HepG2 (cell line): ENCODE results near the gene KRT73. TPM values are rescaled to one million over a fixed set of nuclear protein-coding genes. Genes with fewer than 3 reads are reported as not detected.

Experiments
- ATAC-seq: fragments of 200-7000 bp; cut with Tn5 transposase; 3 replicates; pipeline ENCODE4 v1.9.1; 2020; ENCODE audit warnings: mild to moderate bottlenecking, moderate library complexity
- BruUV-seq: library from RNA; stranded (reverse); fragments of 400-500 nt; replicated peaks from 2 replicates; lab custom pipeline; 2021; lab: Mats Ljungman, UMichigan
- CTCF ChIA-PET: fragments of 300-600 bp; formaldehyde crosslinking; extraction: SDS; loops from one replicate; lab custom pipeline; 2021; ENCODE audit warnings: low total read pairs, inconsistent platforms, low intra/inter-chr PET ratio; lab: Yijun Ruan, JAX
- POLR2A ChIA-PET: fragments of 350-600 bp; sonication (Branson Sonifier 250); formaldehyde crosslinking; loops from one replicate; lab custom pipeline; 2020; ENCODE audit warnings: antibody characterized with exemption, inconsistent platforms; lab: Yijun Ruan, JAX
- DNase-seq: peaks from one replicate; pipeline ENCODE4 v3.0.0-alpha.2; 2015; ENCODE audit warnings: low spot score
- FAIRE-seq: peaks from 3 replicates; lab custom pipeline; 2011; peaks lifted over from hg19 to GRCh38; lab: Jason Lieb, UNC
- H2AFZ ChIP-seq: one replicate; pipeline ENCODE4 v1.6.1; 2011; ENCODE audit warnings: low read length, inconsistent platforms
- H3K27ac ChIP-seq: fragments of 300-600 bp; 3 replicates; pipeline ENCODE4 v1.8.0; 2011; ENCODE audit warnings: mixed run types, mild to moderate bottlenecking, mixed read lengths, low read length, inconsistent platforms; ENCODE audit not compliant: insufficient read depth; ENCODE audit errors: extremely low read length
- H3K27me3 ChIP-seq, 2 experiments: fragments of 200-600 bp in 1 of 2; 2 replicates in 1 of 2; 3 replicates in 1 of 2; pipeline versions ENCODE4 v1.6.0 to v1.8.0; 2011; ENCODE audit warnings: low read length in 2 of 2, mild to moderate bottlenecking in 2 of 2, moderate library complexity in 2 of 2, inconsistent platforms in 1 of 2; ENCODE audit not compliant: insufficient read depth in 2 of 2, control insufficient read depth in 1 of 2
- H3K36me3 ChIP-seq, 2 experiments: fragments of 200-600 bp in 1 of 2; replicated peaks in 1 of 2; 2 replicates in 1 of 2; 3 replicates in 1 of 2; pipeline versions ENCODE4 v1.5.1 to v1.8.0; 2011; ENCODE audit warnings: low read length in 2 of 2, inconsistent platforms in 1 of 2; ENCODE audit not compliant: insufficient read depth in 2 of 2, control insufficient read depth in 1 of 2
- H3K4me1 ChIP-seq: 2 replicates; pipeline ENCODE4 v1.5.1; 2012; ENCODE audit warnings: low read length, inconsistent platforms; ENCODE audit not compliant: insufficient read depth
- H3K4me2 ChIP-seq: 2 replicates; pipeline ENCODE4 v1.6.0; 2011; ENCODE audit warnings: low read depth, low read length, inconsistent platforms
- H3K4me3 ChIP-seq, 3 experiments: fragments of 200-600 bp in 1 of 3; sonication (generic), shearing (Covaris generic) in 1 of 3; replicated peaks in 1 of 3; 2 replicates each; pipeline ENCODE4 v1.5.1; 2011 to 2016; ENCODE audit warnings: low read length in 3 of 3, inconsistent platforms in 2 of 3, low read depth in 2 of 3, mild to moderate bottlenecking in 2 of 3, control low read depth in 1 of 3, mixed read lengths in 1 of 3; ENCODE audit not compliant: insufficient read depth in 1 of 3
- H3K79me2 ChIP-seq: one replicate; pipeline ENCODE4 v1.6.1; 2011; ENCODE audit warnings: low read length, inconsistent platforms; ENCODE audit not compliant: insufficient read depth
- H3K9ac ChIP-seq: 2 replicates; pipeline ENCODE4 v1.6.0; 2011; ENCODE audit warnings: mild to moderate bottlenecking, low read depth, low read length, inconsistent platforms; ENCODE audit not compliant: insufficient read depth
- H3K9me3 ChIP-seq: 2 replicates; pipeline ENCODE4 v1.5.1; 2012; ENCODE audit warnings: mild to moderate bottlenecking, low read length
- H4K20me1 ChIP-seq: 2 replicates; pipeline ENCODE4 v1.6.0; 2011; ENCODE audit warnings: inconsistent platforms, mild to moderate bottlenecking, low read length, moderate library complexity; ENCODE audit not compliant: insufficient read depth
- HINFP ChIP-seq: sonication (generic); formaldehyde crosslinking; IDR thresholded peaks from 2 replicates; pipeline ENCODE4 v1.4.0; 2020; ENCODE audit warnings: low read depth, mild to moderate bottlenecking, missing genetic modification reagents
- HMG20B ChIP-seq: conservative IDR thresholded peaks from 2 replicates; pipeline ENCODE4 v1.6.1; 2016; ENCODE audit warnings: missing genetic modification reagents, missing compliant biosample characterization
- REPIN1 ChIP-seq: sonication (generic); formaldehyde crosslinking; IDR thresholded peaks from 2 replicates; pipeline ENCODE4 v1.8.0; 2022; ENCODE audit warnings: missing genetic modification reagents, low read depth, mild to moderate bottlenecking, borderline replicate concordance
- SMYD3 ChIP-seq: sonication (generic); formaldehyde crosslinking; IDR thresholded peaks from 2 replicates; pipeline ENCODE4 v1.8.1; 2023; ENCODE audit warnings: mild to moderate bottlenecking, missing genetic modification reagents
- U2AF1 ChIP-seq: fragments of 200-400 bp; formaldehyde crosslinking; optimal IDR thresholded peaks from 2 replicates; pipeline ENCODE3; 2017; ENCODE audit warnings: mild to moderate bottlenecking, low read depth, low read length
- YY1 ChIP-seq: IDR thresholded peaks from 2 replicates; pipeline ENCODE4 v1.6.1; 2011; ENCODE audit warnings: low read length, low read depth, moderate library complexity, mild to moderate bottlenecking; ENCODE audit not compliant: insufficient read depth, insufficient replicate concordance
- ZNF335 ChIP-seq: sonication (generic); formaldehyde crosslinking; IDR thresholded peaks from 2 replicates; pipeline ENCODE4 v1.4.0; 2020; ENCODE audit warnings: missing genetic modification reagents
- ZNF430 ChIP-seq: sonication (generic); formaldehyde crosslinking; IDR thresholded peaks from 2 replicates; pipeline ENCODE4 v1.9.0; 2021; ENCODE audit warnings: mild to moderate bottlenecking, missing genetic modification reagents
- ZNF598 ChIP-seq: sonication (generic); formaldehyde crosslinking; IDR thresholded peaks from 2 replicates; pipeline ENCODE4 v1.5.1; 2020; ENCODE audit warnings: mild to moderate bottlenecking, missing genetic modification reagents, borderline replicate concordance
- ZNF672 ChIP-seq: sonication (generic); formaldehyde crosslinking; IDR thresholded peaks from 2 replicates; pipeline ENCODE4 v1.8.1; 2022; ENCODE audit warnings: missing genetic modification reagents
- ZNF766 ChIP-seq: sonication (generic); formaldehyde crosslinking; IDR thresholded peaks from 2 replicates; pipeline ENCODE4 v1.5.0; 2020; ENCODE audit warnings: missing genetic modification reagents, borderline replicate concordance
- ZNF891 ChIP-seq: sonication (generic); formaldehyde crosslinking; IDR thresholded peaks from 2 replicates; pipeline ENCODE4 v1.5.0; 2020; ENCODE audit warnings: mild to moderate bottlenecking, missing genetic modification reagents
- WGBS: methylation state at CpG from one replicate; pipeline ENCODE4 v1.1.6; 2017; ENCODE audit warnings: low lambda C conversion rate; 5-methylcytosine and 5-hydroxymethylcytosine counted together
- in situ Hi-C: cut with HindIII; loops from 2 replicates; pipeline ENCODE4 v1.10.0; 2017; ENCODE audit warnings: low pct_unique_long_range_greater_than_20kb; ENCODE audit not compliant: extremely low pct_ligation_motif_present
- intact Hi-C: fragments of 100-400 bp; cut with micrococcal nuclease; formaldehyde crosslinking; loops from one replicate; pipeline ENCODE4 v1.10.0; 2022; ENCODE audit not compliant: unreplicated experiment
- polyA plus RNA-seq, 8 experiments: library from polyadenylated mRNA; depleted of rRNA in 3 of 8; stranded (reverse) in 7 of 8; unstranded in 1 of 8; fragments of >200 nt; fragmentation: Illumina TruSeq in 4 of 8; extraction: Trizol in 4 of 8; gene quantifications; 2 replicates each; pipeline versions ENCODE4 v1.2.1 to v1.2.3, GENCODE V29; 2011 to 2016; ENCODE audit warnings: low read depth in 4 of 8, missing spikeins in 1 of 8, mixed read lengths in 1 of 8; ENCODE audit not compliant: insufficient read depth in 1 of 8
- total RNA-seq, 5 experiments: library from RNA; depleted of rRNA; stranded (reverse); fragments of >200 nt; fragmentation: Illumina TruSeq; extraction: Trizol; gene quantifications; 2 replicates each; pipeline ENCODE4 v1.2.3, GENCODE V29; 2016; ENCODE audit warnings: low read depth in 1 of 5
- TF ChIP-seq, protein P1 (sequence below): sonication (generic); formaldehyde crosslinking; IDR thresholded peaks from 2 replicates; pipeline ENCODE4 v1.5.1; 2020; ENCODE audit warnings: missing genetic modification reagents, mild to moderate bottlenecking, borderline replicate concordance
- TF ChIP-seq, protein P2 (sequence below): sonication (generic); formaldehyde crosslinking; IDR thresholded peaks from 2 replicates; pipeline ENCODE4 v1.5.1; 2020; ENCODE audit warnings: mild to moderate bottlenecking, missing genetic modification reagents

The KRT73 gene
- total and polyA plus RNA-seq, 2 of the 13 experiments (the other 11 are each of a cell fraction or from before 2014, with no cell fraction given) = not detected

- FAIRE-seq (no peak), ATAC-seq (no peak)
- POLR2A ChIA-PET = no interaction called here
Measured at GRCh38 chr12:52636189-52636588, 17.8 kb upstream of the KRT73 start.

More at GRCh38 chr12:52636189-52636588, 17.8 kb upstream of the KRT73 start:
- BruUV-seq = no TSS peak
- H3K9me3 ChIP-seq = no peaks in the 10 kb centered on the region
- no peak overlapping the region for H2AFZ ChIP-seq
- intact Hi-C loops = no loop called here
- H3K27me3 ChIP-seq = peaks cover 0 to 23% of the 10 kb centered on the region in 2 experiments; a peak in 2 of 5 replicates
- H3K4me1 ChIP-seq = no peaks in the 10 kb centered on the region
- no peaks in the 10 kb centered on the region for H4K20me1 ChIP-seq
- 6% methylated on average over 6 of the region's 6 CpGs for WGBS
- no peaks in the 10 kb centered on the region for H3K36me3 ChIP-seq
- in situ Hi-C loops = no loop called here
- no peak for DNase-seq
- H3K4me2 ChIP-seq = no peak overlapping the region
- no peak overlapping the region for H3K27ac ChIP-seq
- no peak overlapping the region for H3K4me3 ChIP-seq
- no peak overlapping the region for H3K9ac ChIP-seq
- CTCF ChIA-PET = no interaction called here
- TF ChIP-seq, protein P1, sequence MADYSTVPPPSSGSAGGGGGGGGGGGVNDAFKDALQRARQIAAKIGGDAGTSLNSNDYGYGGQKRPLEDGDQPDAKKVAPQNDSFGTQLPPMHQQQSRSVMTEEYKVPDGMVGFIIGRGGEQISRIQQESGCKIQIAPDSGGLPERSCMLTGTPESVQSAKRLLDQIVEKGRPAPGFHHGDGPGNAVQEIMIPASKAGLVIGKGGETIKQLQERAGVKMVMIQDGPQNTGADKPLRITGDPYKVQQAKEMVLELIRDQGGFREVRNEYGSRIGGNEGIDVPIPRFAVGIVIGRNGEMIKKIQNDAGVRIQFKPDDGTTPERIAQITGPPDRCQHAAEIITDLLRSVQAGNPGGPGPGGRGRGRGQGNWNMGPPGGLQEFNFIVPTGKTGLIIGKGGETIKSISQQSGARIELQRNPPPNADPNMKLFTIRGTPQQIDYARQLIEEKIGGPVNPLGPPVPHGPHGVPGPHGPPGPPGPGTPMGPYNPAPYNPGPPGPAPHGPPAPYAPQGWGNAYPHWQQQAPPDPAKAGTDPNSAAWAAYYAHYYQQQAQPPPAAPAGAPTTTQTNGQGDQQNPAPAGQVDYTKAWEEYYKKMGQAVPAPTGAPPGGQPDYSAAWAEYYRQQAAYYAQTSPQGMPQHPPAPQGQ (CRISPR knock-in tag) = no peak
- TF ChIP-seq REPIN1 (CRISPR knock-in tag) (no peak), ZNF766 (CRISPR knock-in tag) (no peak), ZNF598 (no peak), U2AF1 (no peak), ZNF430 (CRISPR knock-in tag) (no peak), SMYD3 (CRISPR knock-in tag) (no peak), ZNF672 (CRISPR knock-in tag) (no peak), YY1 (no peak), ZNF891 (no peak), HMG20B (CRISPR knock-in tag) (no peak), ZNF335 (no peak), HINFP (CRISPR knock-in tag) (no peak)
- TF ChIP-seq, protein P2, sequence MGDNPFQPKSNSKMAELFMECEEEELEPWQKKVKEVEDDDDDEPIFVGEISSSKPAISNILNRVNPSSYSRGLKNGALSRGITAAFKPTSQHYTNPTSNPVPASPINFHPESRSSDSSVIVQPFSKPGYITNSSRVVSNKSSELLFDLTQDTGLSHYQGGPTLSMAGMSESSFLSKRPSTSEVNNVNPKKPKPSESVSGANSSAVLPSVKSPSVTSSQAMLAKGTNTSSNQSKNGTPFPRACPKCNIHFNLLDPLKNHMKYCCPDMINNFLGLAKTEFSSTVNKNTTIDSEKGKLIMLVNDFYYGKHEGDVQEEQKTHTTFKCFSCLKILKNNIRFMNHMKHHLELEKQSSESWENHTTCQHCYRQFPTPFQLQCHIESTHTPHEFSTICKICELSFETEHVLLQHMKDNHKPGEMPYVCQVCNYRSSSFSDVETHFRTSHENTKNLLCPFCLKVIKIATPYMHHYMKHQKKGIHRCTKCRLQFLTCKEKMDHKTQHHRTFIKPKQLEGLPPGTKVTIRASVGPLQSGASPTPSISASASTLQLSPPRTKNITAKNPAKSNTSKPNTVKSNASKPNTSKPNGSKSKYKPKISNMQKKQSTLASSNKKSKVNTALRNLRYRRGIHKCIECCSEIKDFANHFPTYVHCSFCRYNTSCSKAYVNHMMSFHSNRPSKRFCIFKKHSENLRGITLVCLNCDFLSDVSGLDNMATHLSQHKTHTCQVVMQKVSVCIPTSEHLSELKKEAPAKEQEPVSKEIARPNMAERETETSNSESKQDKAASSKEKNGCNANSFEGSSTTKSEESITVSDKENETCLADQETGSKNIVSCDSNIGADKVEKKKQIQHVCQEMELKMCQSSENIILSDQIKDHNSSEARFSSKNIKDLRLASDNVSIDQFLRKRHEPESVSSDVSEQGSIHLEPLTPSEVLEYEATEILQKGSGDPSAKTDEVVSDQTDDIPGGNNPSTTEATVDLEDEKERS (CRISPR knock-in tag) = no peak
- no peaks in the 10 kb centered on the region for H3K79me2 ChIP-seq
